NCI-H460 (cell line): ENCODE data around the gene SGCB. TPM values are rescaled to one million over a fixed set of nuclear protein-coding genes. Genes with fewer than 3 reads are reported as not detected.
A peak's percentile ranks its signal among the peaks of the same experiment; 100 is the strongest.
"Not testable (repeated sequence)": the region's sequence is repeated elsewhere in the genome, so short reads cannot be mapped to it uniquely, and the experiment has no call there.

Experiments used
- DNase-seq: peaks from one replicate; pipeline ENCODE4 v3.0.0-alpha.2; 2016; ENCODE audit warnings: low read depth; ENCODE audit errors: extremely low read depth
- polyA plus RNA-seq: library from polyadenylated mRNA; depleted of rRNA; stranded (reverse); fragments of >200 nt; gene quantifications from 2 replicates; pipeline ENCODE4 v1.2.3, GENCODE V29; 2014; cell fraction: nucleus; rRNA removed
- total RNA-seq: library from RNA; depleted of rRNA; stranded (reverse); fragments of >200 nt; shearing (Covaris generic); gene quantifications from 2 replicates; pipeline ENCODE4 v1.2.3, GENCODE V29; 2014; rRNA removed

Gene SGCB, protein sequence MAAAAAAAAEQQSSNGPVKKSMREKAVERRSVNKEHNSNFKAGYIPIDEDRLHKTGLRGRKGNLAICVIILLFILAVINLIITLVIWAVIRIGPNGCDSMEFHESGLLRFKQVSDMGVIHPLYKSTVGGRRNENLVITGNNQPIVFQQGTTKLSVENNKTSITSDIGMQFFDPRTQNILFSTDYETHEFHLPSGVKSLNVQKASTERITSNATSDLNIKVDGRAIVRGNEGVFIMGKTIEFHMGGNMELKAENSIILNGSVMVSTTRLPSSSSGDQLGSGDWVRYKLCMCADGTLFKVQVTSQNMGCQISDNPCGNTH
- total RNA-seq = 12.1 and 12.4 TPM in 2 replicates
- polyA plus RNA-seq = 2.9 and 6.6 TPM in 2 replicates

GRCh38 chr4:52038103-52038912, at the start of gene SGCB:
SGCB (minus strand) TSS chr4:52038299; CDS start chr4:52038259, 40 bp downstream.
- DNase-seq = peak; percentile 24

GRCh38 chr4:52086425-52086824, 48.3 kb upstream of the SGCB start:
- not testable (repeated sequence) for DNase-seq

DNA sequence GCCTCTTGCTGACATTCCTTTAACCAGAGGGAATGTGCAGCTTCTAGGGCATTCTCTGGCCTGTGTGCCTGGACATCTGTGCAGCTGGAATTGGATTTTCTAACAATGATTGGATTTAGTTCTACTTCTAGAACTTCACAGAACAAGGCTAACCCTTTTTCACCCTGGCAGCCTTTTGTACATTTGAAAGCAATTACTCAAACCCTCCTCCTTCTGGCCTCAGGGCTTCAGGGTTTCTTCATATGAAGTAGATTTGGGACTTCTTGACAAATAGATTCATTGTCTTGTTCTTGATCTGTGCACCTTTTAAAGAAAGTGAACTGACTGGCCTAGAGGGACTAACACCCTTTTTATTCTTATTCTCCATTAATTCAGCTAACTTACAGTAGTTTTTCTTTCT, 43.1 kb upstream of the SGCB start:
- no peak for DNase-seq

DNA sequence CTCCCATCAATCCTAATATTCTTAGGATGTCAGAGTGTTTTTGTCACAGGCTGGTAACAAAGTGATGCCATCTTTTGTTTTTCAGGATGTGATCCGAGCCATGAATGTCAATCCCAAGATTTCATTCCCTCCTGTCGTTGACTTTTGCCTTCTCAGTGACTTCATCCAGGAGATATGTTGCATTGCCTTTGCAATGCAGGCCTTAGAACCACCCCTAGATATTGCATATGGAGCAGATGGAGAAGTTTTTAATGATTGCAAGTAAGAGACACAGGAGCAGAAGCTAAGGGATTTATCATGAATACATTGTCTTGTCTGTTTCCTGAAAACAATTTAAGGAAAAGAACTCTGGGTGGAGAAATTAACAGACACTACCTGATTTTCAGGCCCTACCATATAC, 41.6 kb upstream of the SGCB start:
- no peak for DNase-seq

DNA sequence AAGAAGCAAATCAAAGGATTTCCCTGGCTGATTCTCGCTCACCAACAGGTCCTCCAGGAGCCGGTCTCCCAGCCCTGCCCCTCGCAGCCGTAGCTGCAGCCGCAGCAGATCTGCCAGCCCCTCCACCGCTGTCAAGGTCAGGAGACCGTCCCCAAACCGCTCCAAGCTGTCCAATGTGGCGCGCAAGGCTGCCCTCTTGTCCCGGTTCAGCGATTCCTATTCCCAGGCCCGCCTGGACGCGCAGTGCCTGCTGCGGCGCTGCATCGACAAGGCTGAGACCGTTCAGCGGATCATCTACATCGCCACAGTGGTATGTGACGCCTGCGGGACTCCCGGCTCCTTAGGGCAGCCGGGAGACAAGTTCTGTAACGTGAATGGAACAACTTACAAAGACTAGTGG, 38.6 kb upstream of the SGCB start:
- DNase-seq = no peak

DNA sequence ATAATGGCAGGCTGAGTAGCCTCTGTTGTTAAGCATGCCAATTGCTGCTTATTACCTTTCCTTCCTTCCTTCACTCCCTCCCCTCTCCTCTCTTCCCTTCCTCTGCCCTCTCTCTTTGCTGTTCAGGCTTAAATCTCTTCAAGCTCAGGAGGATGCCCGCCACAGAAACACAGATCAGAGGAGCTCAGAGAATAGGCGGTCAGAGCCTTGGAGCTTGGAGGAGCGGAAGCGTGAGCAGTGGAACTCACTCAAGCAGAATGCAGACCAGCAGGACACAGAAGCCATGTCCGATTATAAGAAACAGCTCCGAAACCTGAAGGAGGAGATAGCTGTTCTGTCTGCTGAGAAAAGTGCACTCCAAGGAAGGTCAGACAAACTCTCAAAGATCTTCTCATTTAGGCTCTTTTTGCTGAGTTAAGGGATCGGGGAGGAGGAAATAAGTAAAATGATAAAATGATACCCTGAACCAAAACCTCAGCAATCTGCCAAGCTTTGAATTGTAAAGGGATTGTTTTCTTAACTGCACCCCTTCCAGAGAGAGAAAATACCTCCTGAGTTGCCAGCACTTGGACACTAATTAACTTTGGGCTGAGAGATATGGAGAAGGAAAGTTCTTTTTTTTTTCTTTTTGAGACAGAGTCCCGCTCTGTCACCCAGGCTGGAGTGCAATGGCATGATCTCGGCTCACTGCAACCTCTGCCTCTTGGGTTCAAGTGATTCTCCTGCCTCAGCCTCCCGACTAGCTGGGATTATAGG, 33.9 kb upstream of the SGCB start:
- DNase-seq = no peak

DNA sequence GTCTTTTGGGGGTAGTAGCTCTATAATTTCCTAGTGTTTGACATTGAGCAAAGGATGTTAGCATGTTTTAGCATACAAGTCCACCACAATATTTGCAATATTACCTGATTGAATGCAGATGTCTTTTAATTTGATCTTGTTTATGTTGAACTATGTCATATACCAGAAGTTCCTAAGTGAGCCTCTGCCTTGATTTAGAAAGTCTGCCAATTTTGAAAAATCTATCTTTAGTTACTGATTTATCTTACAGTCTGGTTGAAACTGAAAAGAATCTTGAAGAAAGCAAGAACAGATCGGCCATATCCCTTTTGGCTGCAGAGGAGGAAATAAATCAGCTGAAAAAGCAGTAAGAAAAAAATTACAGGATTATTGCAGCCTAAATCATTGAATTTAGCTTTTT, 31.5 kb upstream of the SGCB start:
- no peak for DNase-seq

DNA sequence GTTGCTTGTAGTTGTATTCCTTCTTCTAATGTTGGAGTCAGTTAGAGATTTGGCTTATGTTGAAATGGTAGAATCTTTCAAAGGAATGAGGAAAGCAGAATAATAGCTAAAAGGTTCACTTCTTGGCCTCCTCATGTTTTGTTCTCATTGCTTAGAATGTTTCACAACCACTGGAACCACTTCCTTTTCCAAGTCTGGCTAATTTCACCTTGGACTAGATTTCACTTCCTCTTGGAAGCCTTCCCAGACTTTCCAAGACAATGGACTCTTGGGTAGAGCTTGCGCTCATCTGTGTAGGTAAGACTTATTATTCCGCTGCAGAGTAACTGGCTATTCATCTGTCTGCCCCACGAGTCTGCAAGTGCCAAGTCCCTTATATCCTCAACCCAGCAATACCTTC, 21.3 kb upstream of the SGCB start:
- no peak for DNase-seq

DNA sequence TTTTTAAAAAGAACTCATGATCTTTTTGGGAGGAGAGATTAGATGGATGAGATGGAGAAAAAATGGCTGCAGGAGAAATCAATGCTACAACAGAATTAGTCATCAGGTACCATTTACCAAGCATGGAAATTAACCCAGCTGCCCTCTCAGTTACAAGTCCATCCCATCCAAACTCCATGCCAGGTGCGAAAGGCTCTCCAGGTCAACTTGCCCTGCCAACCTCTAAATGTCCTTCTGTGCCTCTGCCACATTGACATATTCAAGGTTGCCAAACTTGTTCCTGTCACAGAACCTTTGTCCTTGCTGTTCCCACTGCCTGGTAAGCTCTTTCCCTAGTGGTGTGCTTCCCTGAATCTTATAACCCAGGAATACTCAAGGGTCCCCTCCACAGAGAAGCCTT, 20.2 kb upstream of the SGCB start:
- no peak for DNase-seq

- DNase-seq = no peak
Observed at GRCh38 chr4:52057196-52057595, 19.1 kb upstream of the SGCB start.

DNA sequence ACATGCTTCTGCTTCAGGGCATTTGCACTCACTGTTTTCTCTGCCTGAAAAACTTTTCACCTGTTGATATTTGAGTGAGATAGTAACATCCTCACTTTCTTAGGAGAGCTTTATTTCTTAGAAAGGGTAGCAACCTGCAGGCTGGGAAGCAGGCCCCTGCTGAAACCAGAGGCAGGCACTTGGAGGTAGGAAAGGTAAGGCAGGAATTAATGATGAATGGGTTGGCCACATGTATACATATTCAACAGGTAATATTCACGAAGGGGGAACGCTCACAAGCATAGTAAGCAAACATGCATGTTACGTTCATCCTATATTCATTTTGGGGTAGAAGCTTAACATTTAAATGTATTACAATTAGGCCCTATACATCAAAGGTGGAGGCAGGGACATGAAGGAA, 16.2 kb upstream of the SGCB start:
- DNase-seq = no peak

DNA sequence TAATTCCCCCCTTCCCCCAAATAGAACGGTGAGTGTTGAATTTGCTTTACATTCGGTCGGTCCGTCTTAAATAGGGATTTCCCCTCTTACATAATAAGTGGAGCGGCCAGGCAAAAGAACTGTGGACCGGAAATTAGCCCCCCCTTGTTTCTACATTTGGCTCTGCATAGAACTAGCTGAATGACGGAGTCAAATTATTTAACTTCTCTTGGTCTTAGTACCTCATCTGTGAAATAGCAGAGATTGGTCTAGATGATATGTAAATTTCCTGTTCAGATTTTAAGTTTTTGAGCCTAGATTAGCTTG, 14.3 kb upstream of the SGCB start:
- no peak for DNase-seq

DNA sequence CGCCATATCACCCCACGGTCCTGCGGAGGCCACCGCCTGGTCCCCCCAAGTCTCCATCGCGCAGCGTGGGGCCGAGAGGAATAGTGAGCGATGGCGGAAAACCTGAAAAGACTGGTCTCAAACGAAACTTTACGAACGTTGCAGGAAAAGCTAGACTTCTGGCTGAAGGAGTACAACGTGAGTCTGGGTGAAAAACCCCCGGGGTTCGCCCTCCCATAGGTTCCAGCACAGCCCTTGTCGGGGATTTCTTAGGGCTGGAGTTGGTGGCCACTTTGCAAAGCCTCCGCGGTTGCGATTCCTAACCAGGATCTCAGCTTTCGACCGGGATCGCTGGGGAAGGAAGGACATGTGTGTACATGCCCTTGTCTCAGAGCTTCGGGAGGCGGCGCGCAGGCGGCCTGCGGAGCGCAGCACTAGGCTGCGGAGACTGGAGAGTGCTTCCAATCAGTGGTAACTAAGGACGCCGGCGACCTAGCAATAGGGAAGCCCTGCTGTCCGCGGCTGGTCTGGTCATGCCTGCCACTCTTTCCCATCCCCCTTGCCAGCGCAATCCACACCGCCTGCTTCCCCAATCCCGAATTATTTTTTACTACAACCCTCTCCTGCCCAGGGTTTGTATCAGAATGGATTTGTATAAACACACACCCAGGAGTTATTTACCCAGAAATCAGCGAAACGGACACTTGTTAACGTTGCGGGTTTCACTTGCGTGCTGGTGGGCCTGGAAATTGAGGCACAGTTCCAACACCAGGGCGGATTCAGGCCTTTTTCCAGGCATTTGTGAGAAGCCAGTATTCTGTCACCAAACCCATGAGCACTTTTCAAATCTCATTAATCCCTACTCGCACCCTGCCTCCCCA, 13.7 kb upstream of the SGCB start:
- peak; percentile 27 for DNase-seq

DNA sequence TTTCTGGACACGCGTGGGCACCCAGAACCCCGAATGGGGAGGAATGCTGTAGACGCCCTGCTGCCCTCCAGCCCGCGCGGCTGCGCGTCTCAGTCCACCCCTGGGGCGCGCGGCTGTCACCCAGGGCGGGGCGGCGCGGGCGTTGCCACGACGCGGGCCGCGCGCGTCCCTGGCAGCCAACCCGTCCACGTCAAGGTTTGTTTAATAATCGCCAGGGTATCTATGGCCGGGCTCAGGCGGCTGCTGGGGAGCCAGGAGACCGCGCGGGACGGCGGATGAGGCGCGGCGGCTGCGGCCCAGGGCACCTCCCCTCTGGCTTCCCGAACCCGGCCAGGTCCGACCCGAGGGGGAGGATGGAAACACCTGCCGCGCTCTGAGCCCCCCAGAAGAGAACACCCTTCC, 13.1 kb upstream of the SGCB start, which contains the start of gene SPATA18:
Gene SPATA18 (plus strand): TSS at position 92 of the 402 bp plus-strand sequence. CDS start 401 bp downstream, outside the sequence.
- no peak for DNase-seq

GRCh38 chr4:52049266-52049665, 11.2 kb upstream of the SGCB start:
- DNase-seq = no peak

- DNase-seq = no peak
Observed at GRCh38 chr4:52045028-52045427, 6.9 kb upstream of the SGCB start.

DNA sequence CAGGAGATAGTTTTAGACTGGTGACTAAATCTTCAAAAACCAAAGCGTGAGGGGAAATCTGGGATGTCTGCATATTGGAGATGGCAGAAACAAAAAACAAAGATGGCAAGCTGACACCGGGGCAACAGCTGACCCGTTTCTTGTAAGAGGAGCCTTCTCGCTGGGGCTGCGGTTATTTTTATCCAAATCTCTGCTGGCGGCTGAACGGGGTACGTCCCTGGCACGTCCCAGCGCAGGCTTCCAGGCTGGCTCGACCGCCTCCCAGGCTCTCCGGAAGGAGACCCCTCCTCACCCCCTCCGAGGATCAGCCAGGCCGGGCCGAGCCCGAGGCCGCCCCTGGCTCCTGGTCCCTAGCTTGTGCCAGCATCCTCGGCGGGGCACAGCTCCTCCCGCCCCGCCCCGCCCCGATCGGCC, 403 bp downstream of the SGCB start:
- no peak for DNase-seq

DNA sequence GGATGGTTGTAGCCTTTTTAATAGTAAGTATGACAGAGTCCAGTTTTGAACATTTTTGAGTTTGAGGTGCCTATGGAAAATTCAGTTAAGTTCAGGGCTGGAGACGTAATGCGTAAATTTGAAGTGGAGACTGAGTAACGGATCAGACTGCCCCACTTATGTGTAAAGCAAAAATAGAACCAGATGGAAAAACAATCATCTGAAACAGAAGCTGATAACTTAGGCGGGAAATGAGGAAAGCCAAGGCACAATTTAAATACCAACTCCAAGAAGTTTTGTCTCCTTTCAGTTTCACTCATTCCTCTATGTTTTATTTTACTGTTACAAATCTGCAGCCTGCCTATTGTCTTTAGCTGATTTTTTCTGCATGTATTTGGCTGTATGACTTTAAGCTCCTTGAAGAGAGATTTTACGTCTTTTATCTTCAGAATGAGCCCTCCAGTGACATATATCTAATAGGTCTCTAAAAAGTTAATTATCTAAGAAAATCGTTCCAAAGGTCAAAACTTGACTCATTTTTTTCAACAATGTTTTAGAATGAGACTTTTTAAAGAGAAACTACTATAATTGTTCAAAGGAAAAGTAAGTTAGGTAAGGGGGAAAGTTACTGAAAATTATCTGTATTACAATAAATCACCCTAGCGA, 1.1 kb downstream of the SGCB start:
- DNase-seq = no peak

- no peak for DNase-seq
Observed at GRCh38 chr4:52035190-52035589, 2.9 kb downstream of the SGCB start.

DNA sequence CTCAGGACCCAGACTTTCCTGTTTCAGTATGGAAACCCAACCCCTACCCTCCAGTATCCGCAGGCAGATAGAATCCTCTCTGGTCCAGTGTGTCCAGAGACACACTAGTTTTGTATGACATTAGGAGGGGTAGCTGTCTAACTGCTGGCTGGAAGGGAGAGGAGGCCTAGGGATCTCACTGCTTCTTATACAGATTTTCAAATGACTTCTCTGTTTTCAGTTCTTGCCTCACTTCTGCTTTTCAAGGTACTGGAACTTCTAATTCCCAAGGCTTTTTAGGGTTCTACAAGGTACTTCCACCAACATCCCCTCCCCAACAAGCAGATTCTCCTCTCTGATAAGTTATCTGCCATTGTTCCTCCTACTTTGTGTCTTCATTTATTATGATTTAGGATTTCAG, 6.1 kb downstream of the SGCB start:
- DNase-seq = no peak
